HG03135 (cell line): Measurements from ENCODE around the gene ANKRD2.

Source experiments
- ATAC-seq: cut with Tn5 transposase; IDR thresholded peaks from one replicate; pipeline ENCODE4 v1.9.1; 2021; ENCODE audit warnings: mild to moderate bottlenecking, moderate library complexity; ENCODE audit not compliant: unreplicated experiment

Gene ANKRD2

DNA sequence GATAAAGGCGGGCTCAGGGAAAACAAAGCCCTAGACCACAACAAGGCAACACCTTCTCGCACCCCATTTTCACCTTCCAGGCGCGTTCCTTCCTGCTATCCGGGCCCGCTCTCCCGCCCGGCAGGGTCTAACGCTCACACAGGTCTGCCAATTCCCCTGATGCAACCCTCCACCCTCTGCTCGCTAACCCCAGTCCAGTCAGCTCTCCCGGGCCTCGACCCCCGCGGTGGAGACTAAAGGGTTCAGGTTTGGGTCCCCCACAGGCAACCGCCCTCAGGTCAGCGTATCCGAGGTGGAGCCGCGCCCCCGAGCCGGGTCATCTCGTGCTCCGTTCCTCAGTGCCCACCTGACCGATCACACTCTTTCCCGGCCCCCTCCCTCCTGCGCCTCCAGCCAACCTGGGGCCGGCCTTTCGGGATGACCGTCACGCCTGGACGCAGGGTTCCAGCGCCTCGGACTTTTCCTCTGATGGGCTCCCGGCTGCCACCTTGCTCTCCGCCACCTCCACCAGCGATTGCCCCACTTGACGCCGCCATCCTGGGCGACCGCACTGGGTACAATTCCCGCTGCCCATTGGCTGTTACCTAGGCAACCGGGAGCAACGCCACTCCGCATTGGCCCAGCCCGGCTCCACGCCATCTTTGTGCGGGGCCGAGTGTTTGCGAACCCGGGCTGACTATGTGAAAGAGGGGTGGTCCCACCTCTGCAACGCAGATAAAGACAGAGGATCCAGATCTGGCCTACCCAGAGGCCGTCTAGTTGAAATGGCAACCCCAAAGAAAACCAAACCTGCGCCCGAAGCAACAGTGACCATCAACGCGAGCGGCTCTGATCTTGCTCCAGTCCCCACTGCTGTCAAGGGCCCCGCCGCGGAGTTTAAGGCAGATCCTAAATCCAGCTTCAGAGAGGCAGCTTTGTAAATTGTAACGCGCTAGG, 60.6 kb downstream of the ANKRD2 start, which contains the start of gene MORN4:
TSS of gene MORN4 (minus strand) at position 552 of the 936 bp plus-strand sequence. CDS start 13,847 bp downstream, outside the sequence.
- peak; percentile 99 for ATAC-seq
